Middle frontal gyrus (tissue), 1 donor: Measurements from ENCODE around the gene SORCS2.

Experiments
- DNase-seq: peaks from one replicate; pipeline ENCODE4 v3.0.0-alpha.2; 2015; ENCODE audit warnings: low spot score; ENCODE audit errors: extremely low spot score

SORCS2 gene

GRCh38 chr4:7192252-7193029, at the start of gene SORCS2:
Gene SORCS2, plus strand, starts transcription at chr4:7192538.
- peak; percentile 57 for DNase-seq

- no peak for DNase-seq
Measured at GRCh38 chr4:7144374-7145290, 47.7 kb upstream of the SORCS2 start.

GRCh38 chr4:7145291-7145934, 46.9 kb upstream of the SORCS2 start:
- DNase-seq, result no peak

- DNase-seq, result no peak
Measured at GRCh38 chr4:7146059-7146785, 46.1 kb upstream of the SORCS2 start.

GRCh38 chr4:7146786-7147115, 45.6 kb upstream of the SORCS2 start:
- no peak for DNase-seq

GRCh38 chr4:7147261-7147660, 45.1 kb upstream of the SORCS2 start:
- DNase-seq, result no peak

GRCh38 chr4:7147661-7148310, 44.6 kb upstream of the SORCS2 start:
- no peak for DNase-seq

GRCh38 chr4:7148337-7148736, 44.0 kb upstream of the SORCS2 start:
- DNase-seq, result no peak

- DNase-seq, result no peak
Measured at GRCh38 chr4:7150036-7150635, 42.2 kb upstream of the SORCS2 start.

GRCh38 chr4:7151668-7152227, 40.6 kb upstream of the SORCS2 start:
- no peak for DNase-seq

- no peak for DNase-seq
Measured at GRCh38 chr4:7153711-7154110, 38.6 kb upstream of the SORCS2 start.

GRCh38 chr4:7154351-7154981, 37.9 kb upstream of the SORCS2 start:
- no peak for DNase-seq

- DNase-seq, result no peak
Measured at GRCh38 chr4:7155590-7156071, 36.7 kb upstream of the SORCS2 start.

- DNase-seq, result no peak
Measured at GRCh38 chr4:7156328-7156727, 36.0 kb upstream of the SORCS2 start.

GRCh38 chr4:7156761-7157488, 35.4 kb upstream of the SORCS2 start:
- DNase-seq, result peak; percentile 19

- no peak for DNase-seq
Measured at GRCh38 chr4:7157666-7158065, 34.7 kb upstream of the SORCS2 start.

- DNase-seq, result no peak
Measured at GRCh38 chr4:7158081-7158750, 34.1 kb upstream of the SORCS2 start.

GRCh38 chr4:7158991-7159390, 33.3 kb upstream of the SORCS2 start:
- DNase-seq, result no peak
